Stimulated activated CD8-positive, alpha-beta memory T cell treated with anti-CD3 and anti-CD28 coated beads, Interleukin-15, amount 100 ng/mL, for 1 hour (primary cell): ENCODE measurements around the gene IL15RA.

ENCODE experiments used
- DNase-seq: peaks from one replicate; pipeline ENCODE4 v3.0.0-alpha.2; 2020; ENCODE audit warnings: low read depth

The IL15RA gene, protein sequence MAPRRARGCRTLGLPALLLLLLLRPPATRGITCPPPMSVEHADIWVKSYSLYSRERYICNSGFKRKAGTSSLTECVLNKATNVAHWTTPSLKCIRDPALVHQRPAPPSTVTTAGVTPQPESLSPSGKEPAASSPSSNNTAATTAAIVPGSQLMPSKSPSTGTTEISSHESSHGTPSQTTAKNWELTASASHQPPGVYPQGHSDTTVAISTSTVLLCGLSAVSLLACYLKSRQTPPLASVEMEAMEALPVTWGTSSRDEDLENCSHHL

DNA sequence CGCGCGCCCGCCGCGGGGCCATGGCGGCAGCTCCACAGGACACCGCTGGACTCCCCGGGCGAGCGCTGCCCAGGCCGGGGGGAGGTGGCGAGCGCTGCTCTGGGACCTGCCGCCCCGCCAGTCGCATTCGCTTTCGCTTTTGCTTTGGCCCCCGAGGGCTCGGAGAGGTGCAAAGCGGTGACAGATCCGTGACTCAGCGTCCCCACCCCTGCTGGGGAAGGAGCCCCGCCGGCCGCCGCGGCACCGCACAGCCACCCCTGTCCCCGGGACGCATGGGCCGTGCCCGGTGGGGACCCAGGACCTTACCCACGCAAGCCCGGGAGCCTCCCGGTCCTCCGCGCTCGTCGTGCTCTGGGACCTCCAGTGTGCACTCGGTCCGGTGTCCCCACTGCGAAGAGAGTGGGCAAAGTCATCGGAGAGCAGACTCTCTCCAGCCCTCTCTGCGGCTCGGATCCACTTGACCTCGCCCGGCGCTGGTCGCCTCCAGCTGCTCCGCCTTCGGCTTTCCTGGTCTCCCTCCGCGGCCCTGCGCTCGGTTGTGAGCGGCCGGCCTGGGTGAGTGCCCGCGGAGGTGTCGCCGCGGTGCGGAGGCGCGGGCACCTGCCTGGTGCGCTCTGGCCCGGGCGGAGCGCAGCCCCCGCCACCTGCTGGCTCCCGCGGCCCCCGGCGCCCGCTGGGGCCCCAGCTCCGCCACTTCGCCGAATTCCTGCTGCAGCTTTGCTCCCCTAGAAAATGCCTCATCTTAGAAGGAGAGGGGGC lies at the start of gene IL15RA:
Gene IL15RA (minus strand): TSS at position 73 of the 759 bp plus-strand sequence. CDS start 51 bp downstream, at position 22.
- DNase-seq, result peak; percentile 68

DNA sequence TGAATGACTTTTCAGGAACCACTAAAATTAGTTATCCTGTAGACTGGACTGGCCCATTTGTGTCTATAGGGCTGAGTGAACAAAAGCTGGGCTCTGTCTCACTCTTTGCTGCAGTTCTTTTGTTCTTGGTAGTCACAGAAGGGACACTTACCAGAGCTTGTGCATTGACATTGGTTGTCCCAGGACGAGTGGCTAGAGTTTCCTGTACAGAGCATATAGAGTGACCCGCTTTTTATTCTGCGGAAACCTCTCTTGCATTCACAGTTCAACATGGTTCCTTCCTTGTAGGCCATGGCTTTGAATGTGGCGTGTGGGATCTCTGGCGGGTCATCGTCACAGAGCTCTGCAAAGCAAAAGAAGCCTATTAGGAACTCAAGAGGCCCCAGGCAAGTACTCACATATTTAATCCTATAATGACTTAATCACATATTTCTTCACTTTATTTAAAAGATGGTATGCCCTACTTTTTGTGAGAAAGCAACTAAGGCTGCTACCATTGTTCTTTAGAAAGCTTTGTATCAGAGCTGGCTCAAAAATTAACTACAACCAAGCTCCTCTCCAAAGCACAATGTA lies 48.4 kb upstream of the IL15RA start:
- no peak for DNase-seq

DNA sequence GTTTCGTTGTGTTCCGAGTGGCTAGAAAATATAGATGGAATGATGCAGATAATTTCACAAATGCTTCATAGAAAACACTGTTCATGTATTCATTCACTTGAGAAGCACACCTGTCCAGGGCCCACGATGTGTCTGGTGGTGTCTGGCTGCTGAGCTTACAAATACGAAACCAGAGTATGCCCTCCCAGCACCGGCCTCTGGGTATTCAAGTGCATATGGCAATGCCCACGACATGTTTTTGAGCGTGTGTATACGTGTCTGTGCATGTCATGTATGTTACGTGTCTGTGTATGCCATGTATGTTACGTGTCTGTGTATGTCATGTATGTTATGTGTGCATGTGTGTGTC lies 47.0 kb upstream of the IL15RA start:
- no peak for DNase-seq

DNA sequence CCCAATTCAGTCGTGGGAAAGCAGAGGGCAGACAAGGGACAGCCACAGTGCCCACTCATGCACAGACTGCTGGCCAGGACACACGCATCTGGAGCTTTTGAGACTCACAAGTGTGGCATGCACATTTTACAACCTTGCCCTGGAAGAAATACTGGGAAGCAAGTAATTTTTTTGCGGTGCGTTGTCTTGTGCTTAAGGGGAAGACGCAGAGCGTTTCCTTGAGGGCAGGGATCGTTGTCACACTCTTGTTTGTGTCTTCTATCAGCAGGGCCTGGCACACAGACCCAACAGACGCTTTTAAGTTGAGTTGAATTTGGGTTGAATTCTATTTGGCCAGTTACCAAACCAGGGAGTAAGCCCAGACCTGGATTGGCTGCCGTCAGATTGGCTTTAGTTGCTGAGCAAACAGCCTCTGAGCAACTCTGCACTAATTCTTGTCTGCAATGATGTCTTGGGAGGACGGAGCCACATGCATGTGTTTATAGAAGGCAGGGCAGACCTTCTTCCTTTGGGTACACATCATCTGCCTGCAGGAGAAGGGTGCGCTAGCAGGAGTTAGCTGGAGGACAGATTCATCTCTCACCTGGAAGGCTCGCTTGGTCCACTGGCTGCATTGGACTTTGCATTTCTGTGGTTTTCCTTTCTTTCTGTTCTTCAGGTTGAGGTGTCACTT lies 46.5 kb upstream of the IL15RA start:
- no peak for DNase-seq

DNA sequence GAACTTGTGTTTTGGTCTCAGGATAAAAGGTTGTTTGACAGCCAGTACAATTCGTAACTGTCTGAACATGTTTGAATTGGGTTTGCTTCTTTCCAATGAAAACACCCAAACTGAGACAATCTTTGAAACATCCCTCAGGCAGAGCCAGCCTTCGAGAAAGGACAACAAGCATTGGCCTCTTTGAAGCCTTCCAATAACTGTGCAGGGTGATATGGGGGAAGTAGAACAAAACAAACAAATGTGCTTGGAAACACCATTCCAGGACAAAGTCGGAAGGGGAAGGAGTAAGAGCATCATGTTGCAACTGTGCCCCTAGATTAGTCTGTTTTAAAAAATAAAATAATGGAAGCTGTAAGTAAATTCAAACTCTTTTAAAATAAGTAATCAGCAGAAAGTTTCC lies 45.3 kb upstream of the IL15RA start:
- DNase-seq, result no peak

DNA sequence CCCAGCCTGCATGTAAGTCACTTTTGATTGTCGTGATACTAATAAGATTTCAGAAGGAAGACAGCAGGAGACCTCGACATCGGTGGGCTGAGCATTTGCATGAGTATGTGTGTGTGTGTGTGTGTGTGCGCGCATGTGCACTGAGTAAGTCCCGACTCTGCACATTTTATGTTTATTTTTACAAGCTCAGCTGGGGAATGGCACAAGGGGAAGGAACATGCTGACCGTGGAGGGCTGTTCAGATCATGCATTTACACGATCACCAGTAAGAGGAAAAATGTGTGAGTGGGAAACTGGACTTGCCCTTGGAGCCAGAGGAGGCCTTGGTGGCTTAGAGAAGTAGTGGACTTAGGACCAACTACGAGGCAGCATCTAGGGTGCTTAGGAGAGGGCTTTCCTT lies 43.5 kb upstream of the IL15RA start:
- no peak for DNase-seq

DNA sequence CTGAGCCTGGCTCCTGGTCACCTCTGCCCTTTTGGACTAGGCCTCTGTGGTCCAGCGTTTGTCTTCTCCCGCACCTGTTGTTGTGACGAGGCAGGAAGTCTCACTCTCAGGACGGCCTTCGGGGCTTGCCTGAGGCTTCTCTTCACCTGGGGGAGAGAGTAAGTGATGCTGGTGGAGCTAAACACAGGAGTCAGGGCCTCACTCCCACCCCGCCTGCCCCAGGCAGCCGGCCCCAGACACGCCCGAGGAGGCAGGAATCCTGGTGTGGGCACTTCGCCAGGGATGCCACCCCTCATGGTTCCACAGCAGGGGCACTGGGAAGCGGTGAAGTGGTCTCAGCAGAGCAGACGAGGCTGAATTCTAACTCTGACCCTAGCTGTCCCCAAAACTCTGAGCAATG lies 42.5 kb upstream of the IL15RA start:
- DNase-seq, result no peak

DNA sequence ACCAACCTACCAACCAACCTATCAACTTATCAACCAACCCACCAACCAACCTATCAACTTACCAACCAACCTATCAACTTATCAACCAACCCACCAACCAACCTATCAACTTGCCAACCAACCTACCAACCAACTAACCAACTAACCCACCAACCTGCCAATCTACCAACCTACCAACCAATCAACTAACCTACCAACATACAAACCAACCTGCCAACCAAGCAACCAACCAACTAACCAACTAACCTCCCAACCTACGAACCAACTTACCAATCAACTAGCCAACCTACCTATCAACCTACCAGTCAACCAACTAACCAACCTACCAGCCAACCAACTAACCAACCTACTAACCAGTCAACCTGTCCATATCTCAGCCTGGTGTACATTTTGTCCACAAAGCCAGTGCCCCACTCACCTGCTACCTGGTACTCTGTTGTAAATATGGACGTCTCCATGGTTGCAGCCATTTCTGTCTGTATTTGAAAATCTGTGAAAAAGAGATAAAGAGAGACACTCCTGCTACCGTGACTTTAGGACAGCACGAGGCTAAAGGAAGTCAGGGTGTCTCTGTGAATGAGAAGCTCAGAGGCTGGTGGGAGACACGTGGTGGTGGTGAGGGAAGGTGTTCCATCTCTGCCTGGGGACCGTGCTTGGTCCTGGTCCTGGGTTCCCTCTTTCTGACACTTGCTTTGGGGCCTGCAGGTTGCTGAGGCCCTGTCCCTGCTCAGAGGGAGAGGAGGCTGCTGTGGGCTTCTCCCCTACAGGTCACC lies 41.9 kb upstream of the IL15RA start:
- no peak for DNase-seq

DNA sequence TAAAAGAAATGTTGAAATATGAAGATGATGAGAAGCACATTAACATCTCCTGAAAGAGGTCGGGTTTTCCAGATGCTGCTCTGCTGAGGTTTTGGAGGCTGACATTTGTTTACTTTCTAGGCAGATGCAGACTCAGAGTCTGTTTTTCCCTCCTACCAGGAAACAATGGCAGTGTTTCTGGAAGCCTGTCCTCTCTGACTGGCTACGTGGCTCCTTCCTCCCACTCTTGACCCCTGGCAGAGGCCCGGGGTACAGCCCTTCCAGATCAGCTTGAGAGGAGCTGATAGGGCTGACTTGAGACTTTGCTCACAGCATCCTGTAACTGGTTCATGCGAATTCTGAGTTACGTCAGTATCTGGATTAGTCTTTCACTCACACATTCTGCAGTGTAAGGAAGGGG lies 41.1 kb upstream of the IL15RA start:
- no peak for DNase-seq

DNA sequence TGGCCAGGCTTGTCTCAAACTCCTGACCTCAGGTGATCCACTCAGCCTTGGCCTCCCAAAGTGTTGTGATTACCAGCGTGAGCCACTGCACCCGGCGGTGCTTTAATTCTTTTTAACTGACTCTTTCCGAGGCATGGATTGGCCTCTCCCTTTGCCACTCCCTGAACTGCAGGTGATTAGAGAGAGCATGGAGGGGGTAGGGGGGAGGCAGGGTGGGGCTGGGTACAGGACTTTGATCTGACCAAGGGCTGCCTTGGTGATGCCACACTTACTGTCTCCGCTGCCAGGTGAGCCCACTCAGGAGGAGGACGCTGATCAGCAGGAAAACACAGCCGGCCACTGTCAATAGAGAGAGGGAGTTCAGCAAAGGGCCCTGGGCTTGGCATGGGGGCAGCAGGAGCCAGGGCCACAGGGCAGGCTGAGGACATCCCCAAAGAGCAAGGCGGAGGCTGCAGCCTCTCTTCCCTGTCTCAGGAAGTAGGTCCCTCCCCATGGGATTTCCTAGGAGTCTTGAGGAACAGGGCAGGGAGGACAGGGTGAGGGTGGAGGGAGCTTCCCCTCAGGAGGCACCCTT lies 40.5 kb upstream of the IL15RA start:
- no peak for DNase-seq

DNA sequence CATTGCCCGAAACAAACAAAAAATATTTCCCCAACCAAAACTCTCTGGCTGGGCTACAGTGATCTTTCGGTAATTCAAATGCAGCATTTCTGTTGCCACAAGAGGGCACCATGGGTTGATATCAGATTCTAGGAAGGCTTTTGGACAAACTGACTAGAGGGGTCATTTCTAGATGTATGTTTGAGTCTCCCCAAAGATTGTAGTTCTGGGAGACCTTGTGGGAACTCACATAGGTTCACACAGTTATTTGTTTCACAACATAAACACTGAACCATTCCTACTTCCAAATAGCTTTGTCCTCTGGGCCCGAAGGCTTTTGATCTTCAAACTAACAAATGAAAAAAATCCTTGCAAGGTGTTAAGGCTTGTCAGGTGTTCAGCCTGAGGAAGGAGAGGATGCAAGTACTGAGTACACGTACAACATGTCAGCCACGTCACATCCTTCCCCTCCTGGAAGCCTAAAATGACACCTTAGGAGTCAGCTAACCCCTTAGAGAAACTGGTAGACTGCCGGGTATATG lies 37.0 kb upstream of the IL15RA start:
- peak; percentile 47 for DNase-seq

DNA sequence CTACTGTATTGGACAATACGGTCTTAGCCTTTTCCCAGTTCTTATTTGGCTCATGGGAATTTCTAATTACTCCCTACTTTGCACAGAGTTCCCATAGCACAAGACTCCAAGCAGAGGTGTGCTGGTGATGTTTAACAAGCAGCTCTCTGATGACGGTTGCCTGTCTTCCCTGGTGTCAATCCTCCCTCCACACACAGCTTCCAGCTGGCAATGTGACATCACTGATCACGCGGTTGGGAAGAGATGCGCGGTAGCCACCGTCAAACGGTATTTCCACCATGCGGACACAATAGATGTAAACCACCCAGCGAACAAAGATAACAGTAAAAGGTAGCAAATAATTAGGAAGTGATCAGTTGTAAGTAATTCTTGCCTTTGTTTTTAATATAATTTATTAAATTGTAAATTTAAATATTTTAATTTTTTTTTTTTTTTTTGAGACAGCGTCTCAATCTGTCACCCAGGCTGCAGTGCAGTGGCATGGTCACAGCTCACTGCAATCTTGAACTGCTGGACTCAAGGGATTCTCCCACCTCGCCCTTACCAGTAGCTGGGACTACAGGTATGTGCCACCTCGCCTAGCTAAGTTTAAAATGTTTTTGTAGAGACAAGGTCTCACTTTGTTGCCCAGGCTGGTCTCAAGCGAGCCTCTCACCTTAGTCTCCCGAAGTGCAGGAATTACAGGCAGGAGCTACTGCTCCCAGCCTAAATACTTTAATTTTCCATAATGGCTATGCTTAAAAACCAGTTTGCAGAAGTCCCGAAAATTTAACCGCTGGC lies 36.3 kb upstream of the IL15RA start:
- no peak for DNase-seq

DNA sequence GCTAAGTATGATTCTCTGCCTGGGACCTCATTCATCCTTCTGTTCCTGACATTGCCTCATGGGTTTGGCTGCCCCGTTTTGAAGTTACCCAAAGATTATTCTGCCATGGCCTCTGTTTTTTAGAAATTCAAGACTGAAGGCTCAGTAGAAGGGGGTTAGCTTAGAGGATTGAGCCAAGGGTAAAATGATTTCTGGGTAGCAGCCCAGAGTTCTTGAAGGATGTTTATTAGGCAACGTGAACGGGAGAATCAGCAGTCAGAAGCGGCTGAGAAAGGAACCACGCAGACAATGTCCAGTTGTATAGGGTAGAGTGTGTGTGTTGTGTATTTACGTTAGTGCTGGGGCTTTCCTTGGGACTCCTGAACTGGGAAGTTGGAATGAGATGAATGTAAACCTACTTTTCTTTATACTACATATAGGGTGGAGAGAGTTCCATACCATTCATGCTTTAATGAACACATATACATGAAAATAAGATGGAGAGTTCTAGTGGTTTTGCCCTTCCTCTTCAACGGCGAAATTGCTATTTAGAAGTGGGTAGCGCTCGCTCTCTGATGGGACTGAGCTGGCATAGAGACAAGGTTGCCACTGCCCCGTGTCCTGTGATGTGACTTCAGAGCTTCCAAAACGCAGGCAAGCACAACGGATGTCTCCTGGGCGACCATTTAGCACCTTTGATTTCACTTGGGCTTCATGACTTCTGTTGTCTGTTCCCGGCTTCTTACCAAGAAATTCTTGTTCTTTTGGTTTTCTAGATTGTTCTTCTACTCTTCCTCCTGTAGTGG lies 35.0 kb upstream of the IL15RA start:
- DNase-seq, result no peak

DNA sequence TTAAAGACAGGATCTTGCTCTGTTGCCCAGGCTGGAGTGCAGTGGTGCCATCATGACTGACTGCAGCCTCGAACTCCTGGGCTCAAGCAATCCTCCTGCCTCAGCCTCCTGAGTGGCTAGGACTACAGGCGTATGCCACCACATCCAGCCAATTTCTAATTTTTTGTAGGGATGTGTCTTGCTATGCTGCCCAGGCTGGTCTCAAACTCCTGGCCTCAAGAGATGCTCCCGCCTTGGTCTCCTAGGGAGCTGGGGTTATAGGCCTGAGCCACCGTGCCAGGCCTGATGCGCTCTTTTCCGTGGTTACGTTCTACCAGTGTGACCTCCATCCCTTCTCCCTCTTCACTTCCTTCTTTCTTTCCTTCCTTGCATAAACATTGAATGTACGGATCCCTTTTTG lies 34.2 kb upstream of the IL15RA start:
- DNase-seq, result no peak

DNA sequence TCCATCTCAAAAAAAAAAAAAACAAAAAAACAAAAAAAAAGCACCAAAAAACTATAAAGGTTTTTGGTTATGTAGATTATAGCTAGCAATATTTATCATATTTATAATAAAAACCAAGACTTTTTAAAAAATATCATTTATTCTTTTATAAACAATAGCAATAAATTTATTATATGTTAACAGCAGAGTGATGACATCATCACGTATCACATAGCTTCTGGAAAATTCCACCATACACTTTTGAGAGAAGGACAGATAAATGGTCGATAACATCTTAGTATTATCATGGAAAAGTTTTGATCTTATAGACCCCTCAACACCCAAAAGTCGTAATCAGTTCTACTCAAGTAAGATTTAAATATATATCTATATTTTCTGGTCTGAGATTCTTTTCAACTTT lies 33.2 kb upstream of the IL15RA start:
- no peak for DNase-seq

DNA sequence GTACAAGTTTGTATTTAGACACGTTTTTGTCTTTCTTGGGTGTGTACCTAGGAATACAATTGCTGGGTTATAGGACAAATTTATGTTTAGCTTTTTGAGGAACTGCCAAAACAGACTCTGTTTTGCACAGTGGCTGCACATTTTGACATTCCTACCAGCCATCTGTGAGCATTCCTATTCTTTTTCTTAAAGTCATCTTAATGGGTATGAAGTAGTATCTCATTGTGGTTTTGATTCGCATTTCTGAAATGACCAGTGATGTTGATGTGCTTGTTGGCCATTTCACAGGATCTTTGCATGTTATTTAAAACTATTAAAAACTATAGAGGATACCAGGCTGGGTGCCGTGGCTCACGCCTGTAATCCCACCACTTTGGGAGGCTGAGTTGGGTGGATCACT lies 32.6 kb upstream of the IL15RA start:
- DNase-seq, result no peak

DNA sequence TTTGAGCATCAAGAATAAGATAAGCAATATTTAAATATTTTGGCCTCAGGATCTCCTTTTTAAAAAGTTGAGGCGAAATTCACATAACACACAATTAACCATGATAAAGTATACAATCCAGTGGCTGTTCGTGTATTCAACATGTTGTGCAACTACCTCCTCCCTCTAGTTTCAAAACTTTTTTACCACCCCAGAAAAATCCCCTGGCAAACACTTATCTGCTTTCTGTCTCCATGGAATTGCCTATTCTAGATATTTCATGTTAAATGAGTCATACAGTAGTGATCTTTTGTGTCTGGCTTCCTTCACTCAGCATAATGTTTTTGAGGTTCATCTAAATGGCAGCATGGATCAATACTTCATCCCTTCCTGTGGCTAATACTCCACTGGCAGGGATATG lies 31.8 kb upstream of the IL15RA start:
- no peak for DNase-seq

DNA sequence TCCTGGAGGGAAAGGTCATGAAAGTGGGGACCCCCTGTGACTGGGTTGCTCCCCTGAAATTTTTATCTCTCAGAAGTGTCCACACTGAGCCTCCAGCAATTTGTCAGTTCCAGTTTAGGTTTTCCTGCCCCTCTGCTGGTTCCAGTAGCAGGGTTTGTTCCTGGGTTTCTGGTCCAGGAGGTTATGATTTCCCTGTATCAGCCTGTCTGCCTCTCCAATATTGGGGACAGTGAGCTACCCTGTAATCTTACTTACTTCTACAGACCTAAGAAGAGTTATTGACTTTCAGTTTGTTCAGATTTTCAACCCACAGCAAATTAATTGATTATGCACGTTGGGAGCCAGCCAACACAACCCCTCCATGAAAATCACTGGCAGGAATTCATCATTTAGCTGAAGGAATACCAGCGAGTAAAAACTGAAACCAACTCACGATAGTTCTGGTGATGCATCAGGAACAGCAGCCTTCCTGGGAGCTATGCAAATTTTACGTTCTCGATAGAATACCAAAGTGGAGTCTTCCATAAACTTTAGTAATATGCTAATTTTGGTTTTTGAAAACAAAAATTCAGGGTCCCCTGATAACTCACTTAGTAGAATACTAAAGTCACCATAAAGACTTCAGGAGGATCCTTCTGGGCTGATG lies 31.3 kb upstream of the IL15RA start:
- DNase-seq, result no peak

DNA sequence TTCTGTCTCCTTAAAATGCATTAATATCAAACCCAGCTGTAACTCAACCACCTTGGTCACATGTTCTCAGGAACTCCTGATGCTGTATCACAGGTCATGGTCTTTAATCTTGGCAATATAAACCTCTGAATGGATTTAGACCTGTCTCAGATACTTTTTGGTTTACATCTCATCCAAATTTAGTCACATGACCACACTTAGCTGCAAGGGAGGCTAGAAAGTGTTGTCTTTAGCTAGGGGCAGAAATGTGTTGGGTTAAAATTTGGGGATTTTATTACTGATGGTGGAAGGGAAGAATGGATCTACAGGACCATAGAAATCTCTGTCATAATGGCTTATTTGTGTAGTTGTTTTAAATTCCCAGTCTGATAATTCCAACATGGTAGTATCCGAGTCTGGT lies 29.6 kb upstream of the IL15RA start:
- no peak for DNase-seq

DNA sequence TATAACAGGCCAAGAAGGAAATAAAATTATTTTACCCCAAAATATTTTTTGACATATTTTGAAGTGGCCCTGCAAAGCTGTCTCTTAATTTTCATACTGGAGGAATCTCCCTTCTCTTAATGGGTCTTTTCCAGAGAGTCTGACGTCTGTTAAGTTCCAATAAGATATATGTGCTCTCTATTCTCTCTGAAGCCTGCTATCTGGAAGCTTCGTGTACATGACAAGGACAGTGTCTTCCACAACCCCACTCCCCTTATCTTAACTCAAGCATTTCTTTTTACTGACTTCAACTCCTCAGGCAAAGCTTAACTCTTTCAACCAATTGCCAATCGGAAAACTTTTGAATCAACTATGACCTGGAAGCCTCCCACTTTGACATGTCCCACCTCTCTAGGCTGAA lies 29.2 kb upstream of the IL15RA start:
- no peak for DNase-seq
